GM12878 (cell line): ENCODE results near the gene TMSB4X. TPM values are rescaled to one million over a fixed set of nuclear protein-coding genes. Genes with fewer than 3 reads are reported as not detected.
A peak's percentile ranks its signal among the peaks of the same experiment; 100 is the strongest.

Experiments used
- ATF7 ChIP-seq: fragments of 450-650 bp; IDR thresholded peaks from 2 replicates; pipeline ENCODE4 v1.6.1; 2016; ENCODE audit warnings: low read depth, mild to moderate bottlenecking
- CBFB ChIP-seq: IDR thresholded peaks from 2 replicates; pipeline ENCODE4 v1.6.1; 2016; ENCODE audit warnings: antibody characterized with exemption, low read depth
- ESRRA ChIP-seq: IDR thresholded peaks from 2 replicates; pipeline ENCODE4 v1.6.1; 2012; ENCODE audit warnings: mild to moderate bottlenecking, low read length, improper control_type of control experiment
- IRF3 ChIP-seq: fragments of 450-650 bp; IDR thresholded peaks from 2 replicates; pipeline ENCODE4 v1.6.1; 2014; ENCODE audit warnings: mild to moderate bottlenecking
- KDM1A ChIP-seq: fragments of 200-600 bp; sonication (generic); IDR thresholded peaks from 2 replicates; pipeline ENCODE4 v1.6.1; 2016; ENCODE audit warnings: borderline replicate concordance
- KLF5 ChIP-seq: fragments of 450-650 bp; IDR thresholded peaks from 2 replicates; pipeline ENCODE4 v1.6.1; 2014; ENCODE audit warnings: mild to moderate bottlenecking; ENCODE audit not compliant: partially characterized antibody
- POLR2AphosphoS2 ChIP-seq: IDR thresholded peaks from 2 replicates; pipeline ENCODE4 v1.6.1; 2011; ENCODE audit warnings: low read depth, mild to moderate bottlenecking, low read length, improper control_type of control experiment, moderate library complexity
- POU2F2 ChIP-seq: IDR thresholded peaks from 3 replicates; pipeline ENCODE4 v1.6.1; 2011; ENCODE audit warnings: low read depth, mild to moderate bottlenecking, low read length, borderline replicate concordance
- RB1 ChIP-seq: fragments of 450-650 bp; formaldehyde crosslinking; IDR thresholded peaks from 2 replicates; pipeline ENCODE4 v1.6.1; 2017; ENCODE audit warnings: mild to moderate bottlenecking, borderline replicate concordance
- SREBF2 ChIP-seq: IDR thresholded peaks from 2 replicates; pipeline ENCODE4 v1.6.1; 2012; ENCODE audit warnings: mild to moderate bottlenecking, low read length
- SRF ChIP-seq, 2 experiments: IDR thresholded peaks; 2 replicates each; pipeline ENCODE4 v1.6.1; 2011; ENCODE audit warnings: low read depth in 2 of 2, low read length in 2 of 2, mild to moderate bottlenecking in 1 of 2, moderate library complexity in 1 of 2
- TCF3 ChIP-seq: IDR thresholded peaks from 2 replicates; pipeline ENCODE4 v1.6.1; 2012; ENCODE audit warnings: low read depth, mild to moderate bottlenecking, low read length, borderline replicate concordance; ENCODE audit not compliant: insufficient read depth
- WRNIP1 ChIP-seq: IDR thresholded peaks from 2 replicates; pipeline ENCODE4 v1.6.1; 2011; ENCODE audit warnings: low read depth, low read length, improper control_type of control experiment, borderline replicate concordance
- ZBTB11 ChIP-seq: fragments of 450-650 bp; formaldehyde crosslinking; IDR thresholded peaks from 2 replicates; pipeline ENCODE4 v1.5.0; 2022; ENCODE audit warnings: mild to moderate bottlenecking, missing genetic modification characterization
- polyA plus RNA-seq, 11 experiments: library from polyadenylated mRNA; depleted of rRNA in 4 of 11; unstranded in 6 of 11; stranded (reverse) in 5 of 11; fragments of >200 nt; fragmentation: Nextera tagmentation in 4 of 11; fragmentation: Illumina TruSeq in 1 of 11; extraction: Ambion mirVana in 4 of 11; extraction: Trizol in 1 of 11; gene quantifications; 1 replicate in 1 of 11; 2 replicates in 10 of 11; pipeline versions ENCODE4 v1.2.1 to v1.2.3, GENCODE V29; 2011 to 2016; ENCODE audit warnings: inconsistent platforms in 2 of 11, missing spikeins in 2 of 11, low read depth in 1 of 11
- total RNA-seq, 4 experiments: library from RNA; depleted of rRNA in 3 of 4; stranded (reverse); fragments of >200 nt in 3 of 4; fragmentation: Illumina TruSeq in 1 of 4; extraction: Trizol in 1 of 4; gene quantifications; 2 replicates each; pipeline versions ENCODE4 v1.2.1 to v1.2.3, GENCODE V29; 2013 to 2021
- TF ChIP-seq, protein P1 (sequence below): fragments of 450-650 bp; formaldehyde crosslinking; IDR thresholded peaks from 2 replicates; pipeline ENCODE4 v1.4.0; 2020; ENCODE audit warnings: mild to moderate bottlenecking, moderate library complexity
- TF ChIP-seq, protein P2 (sequence below): fragments of 450-650 bp; IDR thresholded peaks from 2 replicates; pipeline ENCODE4 v1.6.1; 2016; ENCODE audit warnings: mild to moderate bottlenecking, moderate library complexity, borderline replicate concordance

The TMSB4X gene
- total and polyA plus RNA-seq, 10 of the 15 experiments (the other 5 are each of a cell fraction or from before 2014, with no cell fraction given): 13,924 to 37,234 (median 23,705) TPM

GRCh38 chrX:12955882-12956703 lies 18.8 kb upstream of the TMSB4X start (continued):
- TF ChIP-seq, protein P1, sequence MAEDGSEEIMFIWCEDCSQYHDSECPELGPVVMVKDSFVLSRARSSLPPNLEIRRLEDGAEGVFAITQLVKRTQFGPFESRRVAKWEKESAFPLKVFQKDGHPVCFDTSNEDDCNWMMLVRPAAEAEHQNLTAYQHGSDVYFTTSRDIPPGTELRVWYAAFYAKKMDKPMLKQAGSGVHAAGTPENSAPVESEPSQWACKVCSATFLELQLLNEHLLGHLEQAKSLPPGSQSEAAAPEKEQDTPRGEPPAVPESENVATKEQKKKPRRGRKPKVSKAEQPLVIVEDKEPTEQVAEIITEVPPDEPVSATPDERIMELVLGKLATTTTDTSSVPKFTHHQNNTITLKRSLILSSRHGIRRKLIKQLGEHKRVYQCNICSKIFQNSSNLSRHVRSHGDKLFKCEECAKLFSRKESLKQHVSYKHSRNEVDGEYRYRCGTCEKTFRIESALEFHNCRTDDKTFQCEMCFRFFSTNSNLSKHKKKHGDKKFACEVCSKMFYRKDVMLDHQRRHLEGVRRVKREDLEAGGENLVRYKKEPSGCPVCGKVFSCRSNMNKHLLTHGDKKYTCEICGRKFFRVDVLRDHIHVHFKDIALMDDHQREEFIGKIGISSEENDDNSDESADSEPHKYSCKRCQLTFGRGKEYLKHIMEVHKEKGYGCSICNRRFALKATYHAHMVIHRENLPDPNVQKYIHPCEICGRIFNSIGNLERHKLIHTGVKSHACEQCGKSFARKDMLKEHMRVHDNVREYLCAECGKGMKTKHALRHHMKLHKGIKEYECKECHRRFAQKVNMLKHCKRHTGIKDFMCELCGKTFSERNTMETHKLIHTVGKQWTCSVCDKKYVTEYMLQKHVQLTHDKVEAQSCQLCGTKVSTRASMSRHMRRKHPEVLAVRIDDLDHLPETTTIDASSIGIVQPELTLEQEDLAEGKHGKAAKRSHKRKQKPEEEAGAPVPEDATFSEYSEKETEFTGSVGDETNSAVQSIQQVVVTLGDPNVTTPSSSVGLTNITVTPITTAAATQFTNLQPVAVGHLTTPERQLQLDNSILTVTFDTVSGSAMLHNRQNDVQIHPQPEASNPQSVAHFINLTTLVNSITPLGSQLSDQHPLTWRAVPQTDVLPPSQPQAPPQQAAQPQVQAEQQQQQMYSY (CRISPR knock-in tag): 0 out of 2 replicates have a peak, but pooled peaks have one; percentile 35
- TF ChIP-seq IRF3 (no peak), POLR2AphosphoS2 (no peak), ZBTB11 (CRISPR knock-in tag) (no peak), RB1 (0 out of 2 replicates have a peak, but pooled peaks have one; percentile 14), SREBF2 (no peak), CBFB (peak; percentile 92), KLF5 (peak; percentile 41), WRNIP1 (no peak), SRF (IDR thresholded peaks at IDR 0.05; ENCODE audit: low read depth in 2 of 2, low read length in 2 of 2) (0 out of 4 replicates have a peak, but pooled peaks of 1 of the 2 experiments have one; percentile 20), KDM1A (no peak), ESRRA (no peak), ATF7 (peak; percentile 54; the same call in 1 of the 2 replicates), TCF3 (0 out of 2 replicates have a peak, but pooled peaks have one; percentile 47), POU2F2 (no peak; the same call in 2 of the 3 replicates)
- TF ChIP-seq, protein P2, sequence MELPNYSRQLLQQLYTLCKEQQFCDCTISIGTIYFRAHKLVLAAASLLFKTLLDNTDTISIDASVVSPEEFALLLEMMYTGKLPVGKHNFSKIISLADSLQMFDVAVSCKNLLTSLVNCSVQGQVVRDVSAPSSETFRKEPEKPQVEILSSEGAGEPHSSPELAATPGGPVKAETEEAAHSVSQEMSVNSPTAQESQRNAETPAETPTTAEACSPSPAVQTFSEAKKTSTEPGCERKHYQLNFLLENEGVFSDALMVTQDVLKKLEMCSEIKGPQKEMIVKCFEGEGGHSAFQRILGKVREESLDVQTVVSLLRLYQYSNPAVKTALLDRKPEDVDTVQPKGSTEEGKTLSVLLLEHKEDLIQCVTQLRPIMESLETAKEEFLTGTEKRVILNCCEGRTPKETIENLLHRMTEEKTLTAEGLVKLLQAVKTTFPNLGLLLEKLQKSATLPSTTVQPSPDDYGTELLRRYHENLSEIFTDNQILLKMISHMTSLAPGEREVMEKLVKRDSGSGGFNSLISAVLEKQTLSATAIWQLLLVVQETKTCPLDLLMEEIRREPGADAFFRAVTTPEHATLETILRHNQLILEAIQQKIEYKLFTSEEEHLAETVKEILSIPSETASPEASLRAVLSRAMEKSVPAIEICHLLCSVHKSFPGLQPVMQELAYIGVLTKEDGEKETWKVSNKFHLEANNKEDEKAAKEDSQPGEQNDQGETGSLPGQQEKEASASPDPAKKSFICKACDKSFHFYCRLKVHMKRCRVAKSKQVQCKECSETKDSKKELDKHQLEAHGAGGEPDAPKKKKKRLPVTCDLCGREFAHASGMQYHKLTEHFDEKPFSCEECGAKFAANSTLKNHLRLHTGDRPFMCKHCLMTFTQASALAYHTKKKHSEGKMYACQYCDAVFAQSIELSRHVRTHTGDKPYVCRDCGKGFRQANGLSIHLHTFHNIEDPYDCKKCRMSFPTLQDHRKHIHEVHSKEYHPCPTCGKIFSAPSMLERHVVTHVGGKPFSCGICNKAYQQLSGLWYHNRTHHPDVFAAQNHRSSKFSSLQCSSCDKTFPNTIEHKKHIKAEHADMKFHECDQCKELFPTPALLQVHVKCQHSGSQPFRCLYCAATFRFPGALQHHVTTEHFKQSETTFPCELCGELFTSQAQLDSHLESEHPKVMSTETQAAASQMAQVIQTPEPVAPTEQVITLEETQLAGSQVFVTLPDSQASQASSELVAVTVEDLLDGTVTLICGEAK: no peak
